Measurements from ENCODE around the gene TMEM205.

The TMEM205 gene

DNA sequence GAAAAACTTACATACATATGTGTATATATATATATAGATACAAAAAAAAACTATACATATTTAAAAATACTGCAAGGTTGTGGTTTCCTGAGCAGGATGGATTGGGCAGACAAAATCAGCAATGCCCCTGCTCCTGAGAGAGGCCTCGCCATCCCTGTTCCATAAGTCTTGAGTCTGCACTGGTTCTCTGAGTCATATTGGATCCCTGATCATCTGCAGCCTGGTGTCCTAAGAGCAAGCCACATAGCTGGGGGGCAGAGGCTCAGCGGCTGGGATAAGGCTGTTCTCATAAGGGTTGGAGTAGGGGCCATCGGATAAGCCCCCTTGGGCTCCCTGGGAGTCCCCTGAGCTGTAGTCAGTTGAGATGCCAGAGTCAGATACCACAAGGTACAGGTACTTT lies 31.7 kb upstream of the TMEM205 start:
- no peak for DNase-seq
- TF ChIP-seq GATA1 (IDR thresholded peaks at IDR 0.05; ENCODE audit: low read depth, low read length) (no peak), POLR2A (IDR thresholded peaks at IDR 0.05; ENCODE audit: low read length) (no peak)

DNA sequence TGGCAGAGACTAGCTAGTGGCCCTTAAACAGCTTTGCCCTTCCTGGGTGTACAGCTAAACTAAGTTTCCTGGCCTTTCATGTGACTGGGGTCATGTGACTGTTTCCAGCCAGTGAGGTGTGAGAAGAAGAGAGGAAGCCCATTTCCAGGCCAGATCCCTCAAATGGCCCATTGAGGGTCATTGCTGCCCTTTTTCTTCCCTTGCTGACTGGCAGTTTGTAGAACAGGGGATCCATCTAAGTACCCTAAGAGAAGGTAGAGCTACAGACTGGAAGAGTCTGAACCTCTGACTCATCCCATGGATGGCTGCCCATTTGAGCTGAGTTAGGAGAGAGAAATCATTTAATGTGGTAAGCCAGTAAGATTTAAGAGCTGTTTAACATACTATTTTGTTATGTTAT lies 31.2 kb upstream of the TMEM205 start:
- peak; percentile 49 to 68 for DNase-seq
- TF ChIP-seq POLR2A (IDR thresholded peaks at IDR 0.05; ENCODE audit: low read length) (no peak), GATA1 (IDR thresholded peaks at IDR 0.05; ENCODE audit: low read depth, low read length) (no peak)

DNA sequence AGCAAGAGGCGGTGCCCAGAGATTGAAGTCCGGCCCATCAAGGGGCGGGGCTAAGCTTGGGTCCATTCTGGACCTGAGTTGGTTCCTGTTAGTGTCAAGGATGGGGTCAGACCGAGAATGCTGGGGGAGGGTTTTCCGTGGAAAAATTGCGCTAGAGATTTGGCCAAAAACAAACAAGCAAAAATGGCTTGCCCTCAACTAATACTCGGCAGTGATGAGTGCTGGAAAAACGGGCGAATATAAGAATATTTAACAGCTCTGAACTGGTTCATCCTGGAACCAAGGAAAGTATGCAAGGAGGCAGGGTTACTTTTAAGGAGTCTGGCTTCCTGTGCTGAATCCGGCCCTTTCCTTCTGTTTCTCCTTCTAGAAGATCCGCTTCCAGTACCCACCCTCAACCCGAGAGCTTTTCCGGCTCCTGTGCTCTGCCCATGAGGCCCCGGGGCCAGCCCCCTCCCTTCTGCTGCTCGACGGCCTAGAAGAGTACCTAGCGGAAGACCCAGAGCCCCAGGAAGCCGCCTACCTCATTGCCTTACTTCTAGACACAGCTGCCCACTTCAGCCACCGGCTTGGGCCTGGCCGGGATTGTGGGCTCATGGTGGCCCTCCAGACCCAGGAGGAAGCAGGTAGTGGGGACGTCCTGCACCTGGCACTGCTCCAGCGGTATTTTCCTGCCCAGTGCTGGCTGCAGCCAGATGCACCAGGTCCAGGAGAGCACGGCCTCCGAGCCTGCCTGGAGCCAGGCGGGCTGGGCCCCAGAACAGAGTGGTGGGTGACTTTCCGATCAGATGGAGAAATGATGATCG lies 29.3 kb upstream of the TMEM205 start:
- no peak for TF ChIP-seq GATA1 (IDR thresholded peaks at IDR 0.05; ENCODE audit: low read depth, low read length)
- TF ChIP-seq POLR2A (IDR thresholded peaks at IDR 0.05; ENCODE audit: low read length): peak; percentile 83
- DNase-seq: peak; percentile 63 to 64

DNA sequence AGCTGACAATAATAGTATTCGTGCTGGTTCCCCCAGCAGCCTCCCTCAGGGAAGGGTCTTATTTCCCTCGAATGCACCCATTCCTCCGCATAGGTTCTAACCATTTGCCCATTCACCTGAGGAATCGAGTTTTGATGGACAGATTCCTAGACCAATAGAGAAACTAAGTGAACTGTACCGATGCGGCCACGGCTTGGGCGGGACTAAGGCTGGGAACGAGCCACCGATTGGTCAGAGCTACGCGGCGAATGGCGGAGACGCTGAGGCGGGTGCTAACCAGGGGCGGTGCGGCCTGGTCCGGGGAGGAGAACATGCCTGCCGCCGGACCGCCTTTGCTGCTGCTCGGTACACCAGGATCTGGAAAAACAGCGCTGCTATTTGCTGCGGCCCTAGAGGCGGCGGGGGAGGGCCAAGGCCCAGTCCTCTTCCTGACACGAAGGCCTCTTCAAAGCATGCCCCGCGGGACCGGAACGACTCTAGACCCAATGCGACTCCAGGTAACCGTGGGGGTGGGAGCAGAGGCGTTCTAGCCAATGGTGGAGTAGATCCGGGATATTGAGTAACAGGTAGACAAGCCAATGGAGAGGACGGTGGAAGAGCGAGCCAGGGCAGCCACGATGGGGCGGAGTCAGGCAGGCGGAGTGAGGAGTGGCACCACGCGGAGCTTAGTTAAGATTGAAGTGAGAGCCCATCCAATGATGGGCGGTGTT lies 28.5 kb upstream of the TMEM205 start, which contains the start of gene SWSAP1:
SWSAP1 (plus strand) TSS at position 234 of the 710 bp plus-strand sequence; CDS start at position 249, 15 bp downstream.
- peak; percentile 98 to 99 for DNase-seq
- TF ChIP-seq POLR2A (IDR thresholded peaks at IDR 0.05; ENCODE audit: low read length) (peak; percentile 82), GATA1 (IDR thresholded peaks at IDR 0.05; ENCODE audit: low read depth, low read length) (no peak)

DNA sequence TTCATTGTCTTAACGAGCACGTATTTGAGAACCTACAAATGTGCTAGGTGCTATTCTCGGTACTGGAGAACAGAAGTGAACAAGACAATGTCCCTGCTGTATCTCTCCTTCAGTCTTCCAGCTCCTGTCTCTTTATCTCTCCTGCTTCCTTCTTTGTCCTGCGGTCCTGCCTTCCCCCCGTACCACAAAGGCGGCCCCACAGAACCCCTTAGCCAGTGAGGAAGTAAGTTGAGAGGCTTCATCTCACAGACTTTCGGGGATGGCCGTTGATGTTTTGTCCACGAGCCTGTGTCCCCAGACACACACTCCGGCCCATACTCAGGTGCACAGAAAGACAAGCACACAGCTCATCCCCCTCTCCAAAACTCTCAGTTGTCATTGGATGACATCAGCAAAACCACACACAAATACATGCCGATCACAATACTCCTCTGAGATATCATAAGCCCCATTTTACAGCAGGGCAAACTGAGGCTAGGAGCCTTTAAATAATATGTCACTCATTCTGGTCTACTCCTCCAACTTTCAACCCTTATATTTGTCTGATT lies 27.9 kb upstream of the TMEM205 start:
- no peak for DNase-seq
- TF ChIP-seq GATA1 (IDR thresholded peaks at IDR 0.05; ENCODE audit: low read depth, low read length) (no peak), POLR2A (IDR thresholded peaks at IDR 0.05; ENCODE audit: low read length) (no peak)

DNA sequence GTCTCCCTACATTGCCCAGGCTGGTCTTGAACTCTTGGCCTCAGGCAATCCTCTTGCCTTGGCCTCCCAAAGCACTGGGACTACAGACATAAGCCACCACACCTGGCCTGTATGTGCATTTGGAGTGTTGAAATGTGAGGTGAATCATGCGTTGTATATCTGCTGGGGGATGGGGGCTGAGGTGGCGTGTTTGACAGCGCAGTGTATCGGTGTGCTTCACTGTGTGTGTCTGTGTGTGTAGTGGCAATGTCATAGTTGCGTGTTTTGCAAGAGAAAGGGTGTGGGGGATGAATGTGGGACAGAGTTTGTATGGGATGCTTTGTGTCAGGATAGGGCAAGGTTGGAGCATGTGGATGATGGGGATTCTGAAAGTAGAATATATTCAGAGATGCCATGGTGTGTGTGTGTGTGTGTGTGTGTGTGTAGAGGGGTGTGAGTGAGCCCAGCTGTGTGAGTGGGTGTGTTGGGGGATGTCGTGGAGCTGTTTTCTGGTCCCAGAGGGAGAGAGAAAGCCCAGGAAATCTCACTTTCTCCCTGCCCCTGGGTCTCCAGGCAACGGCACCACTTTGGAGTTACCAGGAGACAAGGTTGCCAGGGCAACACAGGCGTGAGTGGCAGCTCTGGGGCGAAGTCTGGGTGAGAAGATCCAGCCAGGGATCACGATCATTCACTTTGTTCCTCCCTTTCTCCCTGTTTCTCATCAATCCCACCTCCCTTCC lies 27.3 kb upstream of the TMEM205 start:
- TF ChIP-seq POLR2A (IDR thresholded peaks at IDR 0.05; ENCODE audit: low read length) (no peak), GATA1 (IDR thresholded peaks at IDR 0.05; ENCODE audit: low read depth, low read length) (no peak)
- DNase-seq: peak; percentile 63 to 67

DNA sequence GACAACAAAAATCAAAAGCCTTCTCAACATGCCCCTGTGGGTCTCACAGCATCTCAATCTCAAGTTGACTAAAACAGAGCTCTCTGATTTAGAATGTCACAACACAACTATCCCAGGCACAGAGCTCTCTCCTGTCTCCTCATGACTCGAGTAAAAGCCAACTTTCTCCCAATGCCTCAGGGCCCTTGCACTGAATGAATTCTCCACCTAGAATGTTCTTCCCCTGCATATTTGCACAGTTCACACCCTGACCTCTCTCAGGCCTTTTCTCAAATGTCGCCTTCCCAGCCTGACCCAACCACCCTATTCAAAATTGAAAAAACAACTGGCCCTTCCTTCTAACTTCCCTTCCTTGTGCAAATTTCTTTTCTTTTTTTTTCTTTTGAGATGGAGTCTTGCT lies 24.7 kb upstream of the TMEM205 start:
- TF ChIP-seq POLR2A (IDR thresholded peaks at IDR 0.05; ENCODE audit: low read length) (no peak), GATA1 (IDR thresholded peaks at IDR 0.05; ENCODE audit: low read depth, low read length) (no peak)

DNA sequence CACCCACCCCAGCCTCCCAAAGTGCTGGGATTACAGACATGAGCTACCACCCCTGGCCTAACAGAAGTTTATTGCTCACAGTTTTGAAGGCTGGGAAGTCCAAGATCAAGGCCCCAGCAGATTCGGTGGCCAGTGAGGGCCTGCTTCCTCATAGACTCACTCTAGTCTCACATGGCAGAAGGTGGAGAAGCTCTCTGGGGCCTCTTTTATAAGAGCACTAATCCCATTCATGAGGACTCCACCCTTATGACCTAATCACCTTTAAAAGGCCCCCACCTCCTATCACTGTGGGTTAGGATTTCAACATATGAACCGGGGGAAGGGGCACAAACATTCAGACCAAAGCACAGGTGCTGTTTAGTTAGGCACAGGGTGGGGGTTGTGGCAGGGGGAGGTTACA lies 21.5 kb upstream of the TMEM205 start:
- DNase-seq: no peak
- TF ChIP-seq GATA1 (IDR thresholded peaks at IDR 0.05; ENCODE audit: low read depth, low read length) (no peak), POLR2A (IDR thresholded peaks at IDR 0.05; ENCODE audit: low read length) (no peak)

More for the DNA sequence above, 24.7 kb upstream of the TMEM205 start:
- no peak for DNase-seq

DNA sequence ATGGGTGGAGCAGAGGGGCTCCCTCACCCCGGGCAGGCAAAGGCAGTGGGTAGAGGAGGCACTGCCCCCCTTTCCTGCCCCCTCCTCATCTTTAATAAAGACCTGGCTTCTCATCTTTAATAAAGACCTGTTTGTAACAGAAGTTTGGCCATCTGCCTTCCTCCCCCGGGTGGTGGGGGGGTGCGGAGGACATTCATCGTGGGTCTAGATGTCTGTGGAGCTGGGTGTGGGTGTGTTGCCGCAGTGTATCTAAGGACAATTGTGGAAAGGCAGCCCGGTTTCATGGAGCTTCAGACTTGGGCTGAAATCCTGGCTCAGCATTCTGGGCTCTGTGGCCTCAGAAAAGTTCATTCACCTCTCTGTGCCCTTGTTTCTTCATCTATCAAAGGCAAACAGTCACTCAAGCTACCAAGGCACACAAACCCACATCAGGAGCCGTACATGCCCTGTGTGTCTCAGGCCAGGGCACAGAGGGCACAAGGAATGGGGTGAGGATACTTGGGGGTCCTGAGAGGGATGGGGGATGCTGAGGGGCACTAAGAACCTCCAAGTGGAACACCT lies 19.6 kb upstream of the TMEM205 start:
- no peak for TF ChIP-seq POLR2A (IDR thresholded peaks at IDR 0.05; ENCODE audit: low read length)
- DNase-seq: no peak

DNA sequence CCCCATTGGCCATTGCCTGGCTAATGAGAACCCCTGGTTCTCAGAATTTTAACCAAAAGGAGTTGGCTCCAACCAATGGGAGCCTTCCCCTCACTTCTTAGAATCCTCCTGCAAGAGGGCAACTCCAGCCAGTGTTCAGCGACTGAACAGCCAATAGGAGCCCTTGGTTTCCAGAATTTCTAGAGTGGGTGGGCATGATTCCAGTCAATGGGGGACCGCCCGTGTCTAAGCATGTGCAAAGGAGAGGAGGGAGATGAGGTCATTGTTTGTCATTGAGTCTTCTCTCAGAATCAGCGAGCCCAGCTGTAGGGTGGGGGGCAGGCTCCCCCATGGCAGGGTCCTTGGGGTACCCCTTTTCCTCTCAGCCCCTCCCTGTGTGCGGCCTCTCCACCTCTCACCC lies 18.9 kb upstream of the TMEM205 start:
- no peak for TF ChIP-seq POLR2A (IDR thresholded peaks at IDR 0.05; ENCODE audit: low read length)
- no peak for TF ChIP-seq GATA1 (IDR thresholded peaks at IDR 0.05; ENCODE audit: low read depth, low read length)
- DNase-seq: no peak

DNA sequence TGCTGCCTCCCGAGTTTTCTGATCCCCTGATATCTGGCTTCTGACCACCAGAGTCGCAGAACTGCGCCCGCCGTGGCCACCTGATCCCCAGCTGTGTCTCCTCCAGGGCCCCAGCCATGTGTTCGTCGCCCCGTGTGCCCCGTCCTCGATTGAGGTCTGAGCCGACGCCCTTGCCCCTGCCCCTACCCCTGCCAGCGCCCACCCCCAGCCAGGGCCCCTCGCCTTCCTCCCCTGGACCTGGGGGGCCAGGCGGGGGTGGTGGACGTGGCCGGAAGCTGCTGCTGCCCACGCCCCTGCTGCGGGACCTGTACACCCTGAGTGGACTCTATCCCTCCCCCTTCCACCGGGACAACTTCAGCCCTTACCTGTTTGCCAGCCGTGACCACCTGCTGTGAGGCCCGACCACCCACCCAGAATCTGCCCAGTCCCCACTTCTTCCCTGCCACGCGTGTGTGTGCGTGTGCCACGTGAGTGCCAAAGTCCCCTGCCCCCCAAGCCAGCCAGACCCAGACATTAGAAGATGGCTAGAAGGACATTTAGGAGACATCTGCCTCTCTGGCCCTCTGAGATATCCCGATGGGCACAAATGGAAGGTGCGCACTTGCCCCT lies 18.3 kb upstream of the TMEM205 start:
- no peak for TF ChIP-seq GATA1 (IDR thresholded peaks at IDR 0.05; ENCODE audit: low read depth, low read length)
- no peak for TF ChIP-seq POLR2A (IDR thresholded peaks at IDR 0.05; ENCODE audit: low read length)
- DNase-seq: no peak

DNA sequence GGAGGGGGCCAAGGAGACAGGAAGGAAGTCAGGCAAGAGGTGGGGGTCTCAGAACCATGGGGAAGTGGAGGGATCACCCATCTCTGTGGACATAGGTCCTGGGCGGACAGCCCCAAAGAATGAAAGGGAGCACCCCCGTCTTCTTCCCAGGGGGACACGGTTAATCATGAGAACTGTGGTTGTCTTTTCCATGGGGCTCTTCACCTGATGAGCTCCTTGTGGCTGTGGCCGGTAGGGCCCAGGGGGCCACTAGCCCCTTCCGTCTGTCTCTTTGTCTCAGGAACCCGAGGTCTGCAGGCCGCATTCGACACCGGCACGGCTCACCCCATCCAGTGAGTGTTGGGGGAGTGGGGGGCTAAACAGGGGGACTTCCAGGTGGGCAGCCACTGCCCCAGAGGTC lies 17.8 kb upstream of the TMEM205 start:
- no peak for TF ChIP-seq GATA1 (IDR thresholded peaks at IDR 0.05; ENCODE audit: low read depth, low read length)
- no peak for TF ChIP-seq POLR2A (IDR thresholded peaks at IDR 0.05; ENCODE audit: low read length)
- no peak for DNase-seq
